Effector memory CD4-positive, alpha-beta T cell (primary cell): Measurements from ENCODE around the gene DEPDC1B.
"Not testable (repeated sequence)": the region's sequence is repeated elsewhere in the genome, so short reads cannot be mapped to it uniquely, and the experiment has no call there.

Experiments used
- DNase-seq, 3 donors: peaks; one replicate each; pipeline ENCODE4 v3.0.0-alpha.2; 2020
- H3K27ac ChIP-seq: 2 replicates; pipeline ENCODE4 v1.7.0; 2013; ENCODE audit warnings: mild to moderate bottlenecking, low read length, moderate library complexity; ENCODE audit not compliant: insufficient read depth, poor library complexity, severe bottlenecking
- H3K27me3 ChIP-seq: replicated peaks from 2 replicates; pipeline ENCODE4 v1.7.0; 2013; ENCODE audit warnings: mild to moderate bottlenecking, low read length; ENCODE audit not compliant: insufficient read depth, control insufficient read depth, poor library complexity, severe bottlenecking
- H3K36me3 ChIP-seq: 2 replicates; pipeline ENCODE4 v1.7.0; 2013; ENCODE audit warnings: mild to moderate bottlenecking, low read length, moderate library complexity; ENCODE audit not compliant: control insufficient read depth, insufficient read depth
- H3K4me1 ChIP-seq: 2 replicates; pipeline ENCODE4 v1.7.0; 2013; ENCODE audit warnings: low read length, mild to moderate bottlenecking; ENCODE audit not compliant: control insufficient read depth, insufficient read depth, poor library complexity, severe bottlenecking
- H3K4me3 ChIP-seq: 2 replicates; pipeline ENCODE4 v1.7.0; 2013; ENCODE audit warnings: low read length, low read depth, mild to moderate bottlenecking; ENCODE audit not compliant: insufficient read depth, poor library complexity, severe bottlenecking
- H3K9me3 ChIP-seq: 2 replicates; pipeline ENCODE4 v1.7.0; 2013; ENCODE audit warnings: mild to moderate bottlenecking, low read length, moderate library complexity; ENCODE audit not compliant: control insufficient read depth

DEPDC1B gene

DNA sequence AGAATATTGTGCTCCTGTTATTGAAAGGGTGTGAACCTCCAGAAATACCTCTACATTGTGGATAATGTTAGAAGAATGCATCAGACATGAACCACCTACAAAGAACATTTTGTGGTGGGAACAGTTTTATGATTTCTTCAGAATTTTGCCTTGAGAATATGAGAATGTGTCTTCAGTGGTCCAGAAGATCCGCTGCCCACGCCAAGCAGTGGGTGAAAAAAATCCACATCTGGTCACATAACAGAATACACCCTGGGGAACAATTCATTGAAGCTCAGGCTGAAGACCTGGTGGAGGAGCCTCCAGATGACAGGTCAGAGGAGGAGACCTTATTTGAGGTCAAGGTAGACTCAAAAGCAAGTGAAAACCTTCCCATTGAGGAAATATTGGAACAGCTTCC, 69.1 kb downstream of the DEPDC1B start:
- Histone ChIP-seq H3K9me3 (no peaks in the 10 kb centered on the region), H3K27me3 (no peaks in the 10 kb centered on the region), H3K4me1 (no peaks in the 10 kb centered on the region), H3K4me3 (no peak overlapping the region), H3K27ac (no peak overlapping the region), H3K36me3 (no peaks in the 10 kb centered on the region)
- no peak for DNase-seq

DNA sequence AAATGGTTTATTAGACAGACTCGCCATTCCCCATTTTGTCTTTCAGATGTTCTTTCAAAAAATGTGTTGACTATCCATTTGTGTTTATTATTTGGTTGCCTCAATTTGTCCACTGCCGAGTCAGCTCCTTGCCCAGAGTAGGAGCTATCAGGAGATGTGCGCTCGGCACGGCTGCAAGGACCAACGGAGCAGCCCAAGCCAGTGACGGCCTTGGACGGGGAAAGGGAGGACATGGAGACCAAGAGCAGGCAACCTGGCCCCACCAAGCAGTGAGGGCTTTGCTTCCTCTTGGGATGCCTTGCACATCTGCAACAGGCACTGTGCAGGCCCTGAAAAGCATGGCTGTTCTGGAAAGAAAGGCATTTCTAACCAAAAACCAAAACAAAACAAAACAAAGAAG, 69.8 kb downstream of the DEPDC1B start:
- Histone ChIP-seq H3K27ac (no peak overlapping the region), H3K27me3 (no peaks in the 10 kb centered on the region), H3K4me1 (no peaks in the 10 kb centered on the region), H3K4me3 (no peak overlapping the region), H3K36me3 (no peaks in the 10 kb centered on the region), H3K9me3 (no peaks in the 10 kb centered on the region)
- no peak for DNase-seq

DNA sequence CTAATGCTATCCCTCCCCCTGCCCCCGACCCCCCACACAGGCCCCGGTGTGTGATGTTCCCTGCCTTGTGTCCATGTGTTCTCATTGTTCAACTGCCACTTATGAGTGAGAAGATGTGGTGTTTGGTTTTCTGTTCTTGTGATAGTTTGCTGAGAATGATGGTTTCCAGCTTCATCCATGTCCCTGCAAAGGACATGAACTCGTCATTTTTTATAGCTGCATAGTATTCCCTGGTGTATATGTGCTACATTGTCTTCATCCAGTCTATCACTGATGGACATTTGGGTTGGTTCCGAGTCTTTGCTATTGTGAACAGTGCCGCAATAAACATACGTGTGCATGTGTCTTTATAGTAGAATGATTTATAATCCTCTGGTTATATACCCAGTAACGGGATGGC, 75.1 kb downstream of the DEPDC1B start:
- not testable (repeated sequence) for H3K27ac ChIP-seq, H3K36me3 ChIP-seq, DNase-seq, H3K4me1 ChIP-seq, H3K4me3 ChIP-seq, H3K27me3 ChIP-seq, H3K9me3 ChIP-seq

DNA sequence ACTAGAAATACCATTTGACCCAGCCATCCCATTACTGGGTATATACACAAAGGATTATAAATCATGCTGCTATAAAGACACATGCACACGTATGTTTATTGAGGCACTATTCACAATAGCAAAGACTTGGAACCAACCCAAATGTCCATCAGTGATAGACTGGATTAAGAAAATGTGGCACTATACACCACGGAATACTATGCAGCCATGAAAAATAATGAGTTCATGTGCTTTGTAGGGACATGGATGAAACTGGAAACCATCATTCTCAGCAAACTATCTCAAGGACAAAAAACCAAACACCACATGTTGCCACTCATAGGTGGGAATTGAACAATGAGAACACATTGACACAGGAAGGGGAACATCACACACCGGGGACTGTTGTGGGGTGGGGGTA, 79.2 kb downstream of the DEPDC1B start:
- H3K4me3 ChIP-seq, H3K4me1 ChIP-seq, H3K27ac ChIP-seq, H3K27me3 ChIP-seq, H3K36me3 ChIP-seq, DNase-seq, H3K9me3 ChIP-seq: not testable (repeated sequence)

GRCh38 chr5:60613826-60614225, 86.1 kb downstream of the DEPDC1B start:
- H3K27me3 ChIP-seq = no peaks in the 10 kb centered on the region
- no peaks in the 10 kb centered on the region for H3K9me3 ChIP-seq
- H3K4me3 ChIP-seq = no peak overlapping the region
- H3K4me1 ChIP-seq = no peaks in the 10 kb centered on the region
- H3K36me3 ChIP-seq = no peaks in the 10 kb centered on the region
- DNase-seq = no peak
- H3K27ac ChIP-seq = no peak overlapping the region

DNA sequence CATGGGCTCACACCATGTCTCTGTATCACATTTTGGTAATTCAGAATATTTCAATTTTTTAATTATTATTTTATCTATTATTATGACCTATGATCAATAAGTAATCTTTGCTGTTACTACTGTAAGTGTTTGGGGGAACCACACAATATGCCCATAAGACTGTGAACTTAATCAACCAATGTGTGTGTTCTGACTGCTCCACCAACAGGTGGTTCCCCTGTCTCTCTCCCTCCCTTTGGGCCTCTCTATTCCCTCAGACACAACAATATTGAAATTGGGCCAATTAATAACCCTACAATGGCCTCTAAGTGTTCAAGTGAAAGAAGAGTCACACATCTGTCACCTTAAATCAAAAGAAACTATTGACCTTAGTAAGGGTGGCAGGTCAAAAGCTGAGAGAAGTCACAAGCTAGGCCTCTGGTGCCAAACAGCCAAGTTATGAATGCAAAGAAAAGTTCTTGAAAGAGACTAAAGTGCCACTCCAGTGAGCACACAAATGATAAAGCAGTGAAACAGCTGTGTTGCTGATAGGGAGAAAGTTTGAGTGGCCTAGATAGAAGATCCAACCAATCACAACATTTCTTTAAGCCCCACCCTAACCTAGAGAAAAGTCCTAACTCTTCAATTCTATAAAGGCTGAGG, 88.7 kb downstream of the DEPDC1B start:
- DNase-seq = no peak
- no peak overlapping the region for H3K27ac ChIP-seq
- no peaks in the 10 kb centered on the region for H3K27me3 ChIP-seq
- H3K9me3 ChIP-seq = no peaks in the 10 kb centered on the region
- no peak overlapping the region for H3K4me3 ChIP-seq
- no peaks in the 10 kb centered on the region for H3K36me3 ChIP-seq
- no peaks in the 10 kb centered on the region for H3K4me1 ChIP-seq

- Histone ChIP-seq H3K9me3 (no peaks in the 10 kb centered on the region), H3K27me3 (no peaks in the 10 kb centered on the region), H3K36me3 (no peaks in the 10 kb centered on the region), H3K4me1 (no peaks in the 10 kb centered on the region), H3K4me3 (no peak overlapping the region), H3K27ac (no peak overlapping the region)
- DNase-seq = no peak
Measured at GRCh38 chr5:60604771-60605170, 95.2 kb downstream of the DEPDC1B start.

DNA sequence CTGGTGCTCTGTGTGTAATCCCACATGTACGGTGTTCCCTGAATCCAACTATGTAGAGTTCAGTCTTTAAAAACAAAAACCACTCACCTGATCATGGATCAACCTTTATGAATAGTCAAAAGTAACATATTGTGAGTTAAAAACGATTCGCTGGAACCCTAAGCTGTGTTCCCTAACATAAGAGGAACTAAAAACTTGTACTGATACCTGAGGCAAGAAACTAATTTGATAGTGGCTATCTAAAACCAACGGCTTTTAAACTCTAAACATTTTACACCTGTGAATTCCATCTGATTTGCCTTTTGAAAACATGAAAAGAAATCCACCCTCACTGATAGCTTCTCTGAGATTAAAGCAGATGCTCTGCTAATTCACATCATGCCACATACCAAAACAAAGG, 101.5 kb downstream of the DEPDC1B start:
- Histone ChIP-seq H3K4me3 (no peak overlapping the region), H3K27me3 (no peaks in the 10 kb centered on the region), H3K4me1 (no peaks in the 10 kb centered on the region), H3K36me3 (no peaks in the 10 kb centered on the region), H3K27ac (no peak overlapping the region), H3K9me3 (no peaks in the 10 kb centered on the region)
- DNase-seq = no peak

- Histone ChIP-seq H3K4me3 (no peak overlapping the region), H3K9me3 (no peaks in the 10 kb centered on the region), H3K27me3 (no peaks in the 10 kb centered on the region), H3K27ac (no peak overlapping the region), H3K4me1 (no peaks in the 10 kb centered on the region), H3K36me3 (no peaks in the 10 kb centered on the region)
- DNase-seq = no peak
Measured at GRCh38 chr5:60597572-60598320, 102.2 kb downstream of the DEPDC1B start.

DNA sequence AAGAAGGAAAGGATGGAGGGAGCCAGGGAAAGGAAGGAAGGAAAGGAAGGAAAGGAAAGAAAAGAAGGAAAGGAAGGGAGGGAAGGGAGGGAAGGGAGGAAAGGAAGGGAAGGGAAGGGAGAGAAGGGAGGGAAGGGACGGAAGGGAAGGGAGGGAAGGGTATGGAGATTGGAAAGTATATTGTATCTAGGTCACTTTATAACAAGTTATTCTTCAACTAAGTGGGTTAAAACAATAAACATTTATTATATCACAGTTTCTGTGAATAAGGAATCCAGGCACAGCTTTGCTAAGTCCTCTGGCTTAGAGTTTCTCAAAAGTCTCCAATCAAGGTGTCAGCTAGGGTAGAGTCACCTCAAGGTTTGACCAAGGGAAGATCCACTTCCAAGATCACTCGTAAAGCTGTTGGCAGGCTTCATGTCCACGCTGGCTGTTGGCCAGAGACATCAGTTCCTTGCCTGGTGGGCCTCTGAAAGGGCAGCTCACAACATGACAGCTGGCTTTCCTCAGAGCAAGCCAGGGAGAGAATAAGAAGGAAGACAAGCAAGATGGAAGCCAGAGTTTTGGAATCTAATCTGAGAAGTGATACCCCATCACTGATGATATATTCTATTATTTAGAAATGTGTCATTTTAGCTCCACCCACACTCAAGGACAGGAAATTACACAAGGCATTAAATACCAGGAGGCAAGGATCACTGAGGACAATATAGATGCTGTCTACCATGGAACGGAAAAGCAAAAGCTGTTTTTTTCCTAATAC, 105.1 kb downstream of the DEPDC1B start:
- DNase-seq = no peak
- no peak overlapping the region for H3K4me3 ChIP-seq
- no peak overlapping the region for H3K27ac ChIP-seq
- H3K4me1 ChIP-seq = no peaks in the 10 kb centered on the region
- no peaks in the 10 kb centered on the region for H3K36me3 ChIP-seq
- no peaks in the 10 kb centered on the region for H3K9me3 ChIP-seq
- no peaks in the 10 kb centered on the region for H3K27me3 ChIP-seq
